HEK293 (cell line): ENCODE results near the gene CALML4.

Source experiments
- ELK4 ChIP-seq: IDR thresholded peaks from 2 replicates; pipeline ENCODE4 v1.6.1; 2011; ENCODE audit warnings: mild to moderate bottlenecking, low read depth, low read length, borderline replicate concordance
- HOXC10 ChIP-seq: sonication (generic); formaldehyde crosslinking; IDR thresholded peaks from 2 replicates; pipeline ENCODE4 v1.8.1; 2023; ENCODE audit warnings: mild to moderate bottlenecking, missing genetic modification reagents
- PATZ1 ChIP-seq: fragments of 450-650 bp; formaldehyde crosslinking; IDR thresholded peaks from 2 replicates; pipeline ENCODE4 v1.5.1; 2016; ENCODE audit warnings: missing biosample characterization, missing genetic modification characterization
- RBAK ChIP-seq: fragments of 450-650 bp; formaldehyde crosslinking; IDR thresholded peaks from 2 replicates; pipeline ENCODE4 v1.5.1; 2016; ENCODE audit warnings: missing biosample characterization, missing genetic modification characterization
- SP3 ChIP-seq: fragments of 450-650 bp; formaldehyde crosslinking; IDR thresholded peaks from 2 replicates; pipeline ENCODE4 v1.5.1; 2016; ENCODE audit warnings: missing biosample characterization, missing genetic modification characterization
- SP7 ChIP-seq: fragments of 450-650 bp; formaldehyde crosslinking; IDR thresholded peaks from 2 replicates; pipeline ENCODE4 v1.5.1; 2016; ENCODE audit warnings: missing biosample characterization, missing genetic modification characterization
- TCF7L2 ChIP-seq: IDR thresholded peaks from 2 replicates; pipeline ENCODE4 v1.6.1; 2011; ENCODE audit warnings: low read depth, mild to moderate bottlenecking, inconsistent platforms, low read length, moderate library complexity, borderline replicate concordance
- TRIM28 ChIP-seq: IDR thresholded peaks from 2 replicates; pipeline ENCODE4 v1.6.1; 2011; ENCODE audit warnings: low read length, control low read depth, borderline replicate concordance
- ZBTB49 ChIP-seq: fragments of 450-650 bp; formaldehyde crosslinking; IDR thresholded peaks from 2 replicates; pipeline ENCODE4 v1.5.1; 2016; ENCODE audit warnings: missing biosample characterization, missing genetic modification characterization, low read depth
- ZEB2 ChIP-seq: fragments of 450-650 bp; formaldehyde crosslinking; IDR thresholded peaks from 2 replicates; pipeline ENCODE4 v1.5.1; 2016; ENCODE audit warnings: missing biosample characterization, missing genetic modification characterization
- ZFP3 ChIP-seq: fragments of 450-650 bp; formaldehyde crosslinking; IDR thresholded peaks from 2 replicates; pipeline ENCODE4 v1.5.1; 2016; ENCODE audit warnings: low read depth, missing biosample characterization, missing genetic modification characterization
- ZFP37 ChIP-seq: fragments of 450-650 bp; formaldehyde crosslinking; IDR thresholded peaks from 2 replicates; pipeline ENCODE4 v1.5.1; 2016; ENCODE audit warnings: missing biosample characterization, missing genetic modification characterization
- ZNF132 ChIP-seq: fragments of 450-650 bp; formaldehyde crosslinking; IDR thresholded peaks from 2 replicates; pipeline ENCODE4 v1.5.1; 2017; ENCODE audit warnings: missing biosample characterization, missing genetic modification characterization, borderline replicate concordance
- ZNF2 ChIP-seq: fragments of 450-650 bp; formaldehyde crosslinking; IDR thresholded peaks from 2 replicates; pipeline ENCODE4 v1.5.1; 2016; ENCODE audit warnings: missing biosample characterization, missing genetic modification characterization
- ZNF24 ChIP-seq: fragments of 450-650 bp; formaldehyde crosslinking; IDR thresholded peaks from 2 replicates; pipeline ENCODE4 v1.5.1; 2016; ENCODE audit warnings: missing biosample characterization, missing genetic modification characterization
- ZNF302 ChIP-seq: fragments of 450-650 bp; formaldehyde crosslinking; IDR thresholded peaks from 2 replicates; pipeline ENCODE4 v1.5.1; 2016; ENCODE audit warnings: missing biosample characterization, missing genetic modification characterization, low read depth
- ZNF311 ChIP-seq: fragments of 450-650 bp; formaldehyde crosslinking; IDR thresholded peaks from 2 replicates; pipeline ENCODE4 v1.5.1; 2017; ENCODE audit warnings: missing biosample characterization, missing genetic modification characterization, borderline replicate concordance
- ZNF324 ChIP-seq: fragments of 450-650 bp; formaldehyde crosslinking; IDR thresholded peaks from 2 replicates; pipeline ENCODE4 v1.5.1; 2016; ENCODE audit warnings: missing biosample characterization, missing genetic modification characterization
- ZNF341 ChIP-seq: fragments of 450-650 bp; formaldehyde crosslinking; IDR thresholded peaks from 2 replicates; pipeline ENCODE4; 2016; ENCODE audit warnings: low read depth, missing biosample characterization, missing genetic modification characterization
- ZNF433 ChIP-seq: fragments of 450-650 bp; formaldehyde crosslinking; IDR thresholded peaks from 2 replicates; pipeline ENCODE4 v1.5.1; 2016; ENCODE audit warnings: missing biosample characterization, missing genetic modification characterization, low read depth
- ZNF48 ChIP-seq: fragments of 450-650 bp; formaldehyde crosslinking; IDR thresholded peaks from 2 replicates; pipeline ENCODE4 v1.5.1; 2016; ENCODE audit warnings: missing biosample characterization, missing genetic modification characterization
- ZNF488 ChIP-seq: fragments of 450-650 bp; formaldehyde crosslinking; IDR thresholded peaks from 2 replicates; pipeline ENCODE4 v1.5.1; 2016; ENCODE audit warnings: missing biosample characterization, missing genetic modification characterization
- ZNF529 ChIP-seq: fragments of 450-650 bp; formaldehyde crosslinking; IDR thresholded peaks from 2 replicates; pipeline ENCODE4 v1.5.1; 2017; ENCODE audit warnings: missing genetic modification characterization, missing biosample characterization; ENCODE audit not compliant: insufficient replicate concordance
- ZNF549 ChIP-seq: fragments of 450-650 bp; IDR thresholded peaks from 2 replicates; pipeline ENCODE4 v1.5.1; 2018; ENCODE audit warnings: missing biosample characterization, missing genetic modification characterization, mild to moderate bottlenecking, inconsistent platforms, moderate library complexity
- ZNF654 ChIP-seq: fragments of 450-650 bp; formaldehyde crosslinking; IDR thresholded peaks from 2 replicates; pipeline ENCODE4 v1.5.1; 2016; ENCODE audit warnings: low read depth, missing biosample characterization, missing genetic modification characterization
- ZNF658 ChIP-seq: fragments of 450-650 bp; formaldehyde crosslinking; IDR thresholded peaks from 2 replicates; pipeline ENCODE4; 2016; ENCODE audit warnings: missing biosample characterization, missing genetic modification characterization
- ZNF677 ChIP-seq: fragments of 450-650 bp; IDR thresholded peaks from 2 replicates; pipeline ENCODE4 v1.5.0; 2018; ENCODE audit warnings: missing biosample characterization, mild to moderate bottlenecking, missing genetic modification characterization, moderate library complexity
- ZNF692 ChIP-seq: fragments of 450-650 bp; formaldehyde crosslinking; IDR thresholded peaks from 2 replicates; pipeline ENCODE4 v1.5.1; 2016; ENCODE audit warnings: missing biosample characterization, missing genetic modification characterization
- ZNF777 ChIP-seq: fragments of 450-650 bp; formaldehyde crosslinking; IDR thresholded peaks from 2 replicates; pipeline ENCODE4 v1.5.1; 2017; ENCODE audit warnings: missing biosample characterization, missing genetic modification characterization, borderline replicate concordance
- ZSCAN18 ChIP-seq: fragments of 450-650 bp; formaldehyde crosslinking; IDR thresholded peaks from 2 replicates; pipeline ENCODE4 v1.5.1; 2016; ENCODE audit warnings: missing biosample characterization, missing genetic modification characterization
- ZSCAN30 ChIP-seq: fragments of 450-650 bp; IDR thresholded peaks from 2 replicates; pipeline ENCODE4 v1.5.1; 2018; ENCODE audit warnings: missing biosample characterization, mild to moderate bottlenecking, missing genetic modification characterization, moderate library complexity

The CALML4 gene

GRCh38 chr15:68229386-68230156, 24.4 kb upstream of the CALML4 start, which contains the start of gene CLN6 (continued):
- TF ChIP-seq ZBTB49 (no peak), ZNF302 (tag by site-specific recombination) (no peak), ZNF529 (tag by site-specific recombination) (no peak), ZEB2 (peak; percentile 75), RBAK (tag by site-specific recombination) (no peak), TRIM28 (no peak), ZNF654 (tag by site-specific recombination) (no peak), ZNF677 (tag by site-specific recombination) (0 out of 2 replicates have a peak, but pooled peaks have one; percentile 20), ZNF24 (tag by site-specific recombination) (no peak), ZNF433 (tag by site-specific recombination) (no peak), ZNF488 (no peak), ELK4 (no peak), ZNF324 (tag by site-specific recombination) (peak; percentile 44; the same call in 1 of the 2 replicates), ZSCAN30 (tag by site-specific recombination) (peak; percentile 92), HOXC10 (CRISPR knock-in tag) (no peak), SP7 (tag by site-specific recombination) (0 out of 2 replicates have a peak, but pooled peaks have one; percentile 59), ZNF777 (tag by site-specific recombination) (no peak; the same call in 1 of the 2 replicates), PATZ1 (peak; percentile 83), ZNF132 (no peak), TCF7L2 (no peak), ZNF549 (tag by site-specific recombination) (no peak), ZSCAN18 (tag by site-specific recombination) (no peak), ZNF658 (tag by site-specific recombination) (no peak), ZNF2 (tag by site-specific recombination) (peak; percentile 30; the same call in 1 of the 2 replicates), ZNF692 (peak; percentile 36; the same call in 1 of the 2 replicates), ZFP37 (no peak), ZNF48 (no peak), ZNF341 (tag by site-specific recombination) (peak; percentile 51; the same call in 1 of the 2 replicates), SP3 (tag by site-specific recombination) (peak; percentile 72), ZNF311 (tag by site-specific recombination) (no peak), ZFP3 (tag by site-specific recombination) (no peak)
